Measurements from ENCODE around the gene VCP. TPM values are rescaled to one million over a fixed set of nuclear protein-coding genes. Genes with fewer than 3 reads are reported as not detected.

Gene VCP
- total and polyA plus RNA-seq, 9 of the 15 experiments (the other 6 are each of a cell fraction or from before 2014, with no cell fraction given) = 7.1 to 257 (median 199) TPM

DNA sequence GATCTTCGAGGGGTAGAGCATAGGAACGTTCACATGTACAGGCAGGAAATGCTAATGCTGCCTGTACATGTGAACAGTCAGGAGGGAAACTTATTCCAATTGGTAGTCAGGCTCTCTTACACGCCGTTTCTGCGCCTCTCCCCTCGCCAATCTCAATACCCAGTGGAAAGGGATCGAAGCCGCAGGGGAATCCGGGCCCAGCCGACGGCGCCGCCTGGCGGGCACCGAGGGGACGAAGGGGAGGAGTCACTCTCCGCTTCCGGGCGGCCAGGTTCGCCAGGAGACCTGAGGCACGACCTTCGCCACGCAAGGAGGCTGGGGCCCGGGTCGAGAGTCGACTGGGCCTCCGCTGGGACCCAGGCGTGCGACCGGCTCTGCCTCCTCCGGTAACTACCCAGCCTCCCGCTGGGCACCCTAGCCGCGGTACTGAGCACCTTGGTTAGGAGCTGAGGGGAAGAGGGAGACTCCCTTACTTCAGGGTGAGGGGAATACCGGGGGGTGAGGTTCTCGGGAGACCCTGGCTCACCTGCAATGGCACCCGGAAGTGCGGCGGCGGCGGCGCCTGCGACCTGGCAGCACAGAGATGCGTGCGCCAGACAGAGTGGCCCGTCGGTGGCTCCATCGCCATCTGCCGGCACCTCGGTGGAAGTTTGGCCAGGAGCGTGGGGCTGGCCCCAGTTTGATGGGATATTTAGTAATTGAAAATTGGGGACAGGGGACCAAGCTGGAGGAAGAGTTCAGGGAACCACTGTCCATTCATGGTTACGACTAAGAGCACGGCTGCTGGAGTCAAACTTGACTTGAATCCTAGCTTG, 23.8 kb upstream of the VCP start, which contains the start of gene PIGO (continued):
- TF ChIP-seq ADNP (tag; IDR thresholded peaks at IDR 0.05) (no peak), BRD4 (IDR thresholded peaks at IDR 0.05) (peak; percentile 91; the same call in 1 of the 2 replicates), PHTF2 (CRISPR knock-in tag; IDR thresholded peaks at IDR 0.05) (no peak), RBM22 (IDR thresholded peaks at IDR 0.05; ENCODE audit: low read depth, low read length, poor library complexity, severe bottlenecking) (no peak), NFRKB (IDR thresholded peaks at IDR 0.05; ENCODE audit: low read depth) (peak; percentile 87), RAD21 (CRISPR knock-in tag; conservative IDR thresholded peaks at IDR 0.05 in 1 of 2, IDR thresholded peaks at IDR 0.05 in 1 of 2) (peak; percentile 57 to 61), PTBP1 (IDR thresholded peaks at IDR 0.05; ENCODE audit: low read depth, low read length) (no peak), FOXM1 (IDR thresholded peaks at IDR 0.05; ENCODE audit: low read depth) (no peak), FOXM1 (CRISPR knock-in tag; IDR thresholded peaks at IDR 0.05; ENCODE audit: low read depth) (no peak), HNRNPLL (IDR thresholded peaks at IDR 0.05; ENCODE audit: low read depth, low read length, poor library complexity, severe bottlenecking) (no peak), SAFB2 (IDR thresholded peaks at IDR 0.05; ENCODE audit: borderline replicate concordance, low read depth, low read length, severe bottlenecking) (no peak), ILF3 (IDR thresholded peaks at IDR 0.05; ENCODE audit: borderline replicate concordance) (no peak)
- TF ChIP-seq, protein P1, sequence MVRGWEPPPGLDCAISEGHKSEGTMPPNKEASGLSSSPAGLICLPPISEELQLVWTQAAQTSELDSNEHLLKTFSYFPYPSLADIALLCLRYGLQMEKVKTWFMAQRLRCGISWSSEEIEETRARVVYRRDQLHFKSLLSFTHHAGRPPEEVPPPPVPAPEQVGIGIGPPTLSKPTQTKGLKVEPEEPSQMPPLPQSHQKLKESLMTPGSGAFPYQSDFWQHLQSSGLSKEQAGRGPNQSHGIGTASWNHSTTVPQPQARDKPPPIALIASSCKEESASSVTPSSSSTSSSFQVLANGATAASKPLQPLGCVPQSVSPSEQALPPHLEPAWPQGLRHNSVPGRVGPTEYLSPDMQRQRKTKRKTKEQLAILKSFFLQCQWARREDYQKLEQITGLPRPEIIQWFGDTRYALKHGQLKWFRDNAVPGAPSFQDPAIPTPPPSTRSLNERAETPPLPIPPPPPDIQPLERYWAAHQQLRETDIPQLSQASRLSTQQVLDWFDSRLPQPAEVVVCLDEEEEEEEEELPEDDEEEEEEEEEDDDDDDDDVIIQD (CRISPR knock-in tag; IDR thresholded peaks at IDR 0.05) = no peak
- TF ChIP-seq, protein P2, sequence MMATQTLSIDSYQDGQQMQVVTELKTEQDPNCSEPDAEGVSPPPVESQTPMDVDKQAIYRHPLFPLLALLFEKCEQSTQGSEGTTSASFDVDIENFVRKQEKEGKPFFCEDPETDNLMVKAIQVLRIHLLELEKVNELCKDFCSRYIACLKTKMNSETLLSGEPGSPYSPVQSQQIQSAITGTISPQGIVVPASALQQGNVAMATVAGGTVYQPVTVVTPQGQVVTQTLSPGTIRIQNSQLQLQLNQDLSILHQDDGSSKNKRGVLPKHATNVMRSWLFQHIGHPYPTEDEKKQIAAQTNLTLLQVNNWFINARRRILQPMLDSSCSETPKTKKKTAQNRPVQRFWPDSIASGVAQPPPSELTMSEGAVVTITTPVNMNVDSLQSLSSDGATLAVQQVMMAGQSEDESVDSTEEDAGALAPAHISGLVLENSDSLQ (IDR thresholded peaks at IDR 0.05) = peak; percentile 35; the same call in 1 of the 2 replicates
- TF ChIP-seq, protein P3, sequence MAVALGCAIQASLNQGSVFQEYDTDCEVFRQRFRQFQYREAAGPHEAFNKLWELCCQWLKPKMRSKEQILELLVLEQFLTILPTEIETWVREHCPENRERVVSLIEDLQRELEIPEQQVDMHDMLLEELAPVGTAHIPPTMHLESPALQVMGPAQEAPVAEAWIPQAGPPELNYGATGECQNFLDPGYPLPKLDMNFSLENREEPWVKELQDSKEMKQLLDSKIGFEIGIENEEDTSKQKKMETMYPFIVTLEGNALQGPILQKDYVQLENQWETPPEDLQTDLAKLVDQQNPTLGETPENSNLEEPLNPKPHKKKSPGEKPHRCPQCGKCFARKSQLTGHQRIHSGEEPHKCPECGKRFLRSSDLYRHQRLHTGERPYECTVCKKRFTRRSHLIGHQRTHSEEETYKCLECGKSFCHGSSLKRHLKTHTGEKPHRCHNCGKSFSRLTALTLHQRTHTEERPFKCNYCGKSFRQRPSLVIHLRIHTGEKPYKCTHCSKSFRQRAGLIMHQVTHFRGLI (CRISPR knock-in tag; IDR thresholded peaks at IDR 0.05) = no peak
- TF ChIP-seq, protein P4, sequence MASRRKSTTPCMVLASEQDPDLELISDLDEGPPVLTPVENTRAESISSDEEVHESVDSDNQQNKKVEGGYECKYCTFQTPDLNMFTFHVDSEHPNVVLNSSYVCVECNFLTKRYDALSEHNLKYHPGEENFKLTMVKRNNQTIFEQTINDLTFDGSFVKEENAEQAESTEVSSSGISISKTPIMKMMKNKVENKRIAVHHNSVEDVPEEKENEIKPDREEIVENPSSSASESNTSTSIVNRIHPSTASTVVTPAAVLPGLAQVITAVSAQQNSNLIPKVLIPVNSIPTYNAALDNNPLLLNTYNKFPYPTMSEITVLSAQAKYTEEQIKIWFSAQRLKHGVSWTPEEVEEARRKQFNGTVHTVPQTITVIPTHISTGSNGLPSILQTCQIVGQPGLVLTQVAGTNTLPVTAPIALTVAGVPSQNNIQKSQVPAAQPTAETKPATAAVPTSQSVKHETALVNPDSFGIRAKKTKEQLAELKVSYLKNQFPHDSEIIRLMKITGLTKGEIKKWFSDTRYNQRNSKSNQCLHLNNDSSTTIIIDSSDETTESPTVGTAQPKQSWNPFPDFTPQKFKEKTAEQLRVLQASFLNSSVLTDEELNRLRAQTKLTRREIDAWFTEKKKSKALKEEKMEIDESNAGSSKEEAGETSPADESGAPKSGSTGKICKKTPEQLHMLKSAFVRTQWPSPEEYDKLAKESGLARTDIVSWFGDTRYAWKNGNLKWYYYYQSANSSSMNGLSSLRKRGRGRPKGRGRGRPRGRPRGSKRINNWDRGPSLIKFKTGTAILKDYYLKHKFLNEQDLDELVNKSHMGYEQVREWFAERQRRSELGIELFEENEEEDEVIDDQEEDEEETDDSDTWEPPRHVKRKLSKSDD (conservative IDR thresholded peaks at IDR 0.05; ENCODE audit: low read length) = no peak
- TF ChIP-seq, protein P5, sequence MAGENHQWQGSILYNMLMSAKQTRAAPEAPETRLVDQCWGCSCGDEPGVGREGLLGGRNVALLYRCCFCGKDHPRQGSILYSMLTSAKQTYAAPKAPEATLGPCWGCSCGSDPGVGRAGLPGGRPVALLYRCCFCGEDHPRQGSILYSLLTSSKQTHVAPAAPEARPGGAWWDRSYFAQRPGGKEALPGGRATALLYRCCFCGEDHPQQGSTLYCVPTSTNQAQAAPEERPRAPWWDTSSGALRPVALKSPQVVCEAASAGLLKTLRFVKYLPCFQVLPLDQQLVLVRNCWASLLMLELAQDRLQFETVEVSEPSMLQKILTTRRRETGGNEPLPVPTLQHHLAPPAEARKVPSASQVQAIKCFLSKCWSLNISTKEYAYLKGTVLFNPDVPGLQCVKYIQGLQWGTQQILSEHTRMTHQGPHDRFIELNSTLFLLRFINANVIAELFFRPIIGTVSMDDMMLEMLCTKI (IDR thresholded peaks at IDR 0.05; ENCODE audit: partially characterized antibody) = no peak

Data from K562 (cell line).